OCI-LY1 (cell line): ENCODE measurements around the gene MINDY3.

Experiments used
- EZH2 ChIP-seq: fragments of 200-600 bp; sonication (generic), shearing (Covaris generic); IDR thresholded peaks from 2 replicates; pipeline ENCODE4 v1.8.0; 2017; ENCODE audit warnings: borderline replicate concordance, mixed run types, mild to moderate bottlenecking, antibody characterized with exemption, low read length, moderate library complexity, mixed read lengths
- TF ChIP-seq, protein P1 (sequence below): fragments of 200-600 bp; sonication (generic), shearing (Covaris generic); IDR thresholded peaks from 2 replicates; pipeline ENCODE4 v1.5.1; 2017; ENCODE audit warnings: mild to moderate bottlenecking, antibody characterized with exemption, low read length, moderate library complexity, mixed read lengths

- TF ChIP-seq, protein P1, sequence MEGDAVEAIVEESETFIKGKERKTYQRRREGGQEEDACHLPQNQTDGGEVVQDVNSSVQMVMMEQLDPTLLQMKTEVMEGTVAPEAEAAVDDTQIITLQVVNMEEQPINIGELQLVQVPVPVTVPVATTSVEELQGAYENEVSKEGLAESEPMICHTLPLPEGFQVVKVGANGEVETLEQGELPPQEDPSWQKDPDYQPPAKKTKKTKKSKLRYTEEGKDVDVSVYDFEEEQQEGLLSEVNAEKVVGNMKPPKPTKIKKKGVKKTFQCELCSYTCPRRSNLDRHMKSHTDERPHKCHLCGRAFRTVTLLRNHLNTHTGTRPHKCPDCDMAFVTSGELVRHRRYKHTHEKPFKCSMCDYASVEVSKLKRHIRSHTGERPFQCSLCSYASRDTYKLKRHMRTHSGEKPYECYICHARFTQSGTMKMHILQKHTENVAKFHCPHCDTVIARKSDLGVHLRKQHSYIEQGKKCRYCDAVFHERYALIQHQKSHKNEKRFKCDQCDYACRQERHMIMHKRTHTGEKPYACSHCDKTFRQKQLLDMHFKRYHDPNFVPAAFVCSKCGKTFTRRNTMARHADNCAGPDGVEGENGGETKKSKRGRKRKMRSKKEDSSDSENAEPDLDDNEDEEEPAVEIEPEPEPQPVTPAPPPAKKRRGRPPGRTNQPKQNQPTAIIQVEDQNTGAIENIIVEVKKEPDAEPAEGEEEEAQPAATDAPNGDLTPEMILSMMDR: no peak
- TF ChIP-seq EZH2: no peak
These were observed 11.5 kb upstream of the MINDY3 start for GRCh38 chr10:15871823-15872222.
